Choroid plexus epithelial cell (primary cell): ENCODE results near the gene CMBL.
"Not testable (repeated sequence)": the region's sequence is repeated elsewhere in the genome, so short reads cannot be mapped to it uniquely, and the experiment has no call there.

Experiments used
- DNase-seq: peaks from one replicate; pipeline ENCODE4 v3.0.0-alpha.2; 2010; ENCODE audit warnings: low read depth
- H3K4me3 ChIP-seq: 2 replicates; pipeline ENCODE4 v1.5.1; 2011; ENCODE audit warnings: low read depth, mild to moderate bottlenecking, control low read depth, low read length, moderate library complexity
- CTCF ChIP-seq: conservative IDR thresholded peaks from 2 replicates; pipeline ENCODE4 v1.5.1; 2011; ENCODE audit warnings: low read depth, mild to moderate bottlenecking, control low read depth, inconsistent platforms, low read length, moderate library complexity

CMBL gene

GRCh38 chr5:10351919-10352318, 44.2 kb upstream of the CMBL start:
- no peak overlapping the region for H3K4me3 ChIP-seq
- no peak for TF ChIP-seq CTCF
- no peak for DNase-seq

GRCh38 chr5:10351199-10351905, 43.6 kb upstream of the CMBL start:
- TF ChIP-seq CTCF: peak; percentile 1
- no peak overlapping the region for H3K4me3 ChIP-seq
- peak; percentile 97 for DNase-seq

GRCh38 chr5:10348258-10348657, 40.6 kb upstream of the CMBL start:
- DNase-seq: no peak
- H3K4me3 ChIP-seq: no peak overlapping the region
- no peak for TF ChIP-seq CTCF

- not testable (repeated sequence) for H3K4me3 ChIP-seq, DNase-seq
Observed at GRCh38 chr5:10344461-10345106, 36.9 kb upstream of the CMBL start.

- no peak for DNase-seq
- H3K4me3 ChIP-seq: no peak overlapping the region
- TF ChIP-seq CTCF: no peak
Observed at GRCh38 chr5:10343486-10343885, 35.8 kb upstream of the CMBL start.

GRCh38 chr5:10339958-10340357, 32.3 kb upstream of the CMBL start:
- no peak for DNase-seq
- no peak overlapping the region for H3K4me3 ChIP-seq
- TF ChIP-seq CTCF: no peak

GRCh38 chr5:10339058-10339811, 31.5 kb upstream of the CMBL start:
- no peak overlapping the region for H3K4me3 ChIP-seq
- no peak for DNase-seq
- TF ChIP-seq CTCF: no peak
